Stimulated activated memory B cell treated with anti-CD40 and anti-IgM and Interleukin-4, amounts not matched to agents 10 μg/mL and 1 μg/mL and 100 μg/mL, for 72 hours (primary cell): ENCODE measurements around the gene NHS.

Source experiments
- ATAC-seq: fragments of 150-1000 bp; cut with Tn5 transposase; 2 replicates; pipeline ENCODE4 v1.10.0; 2021
- H3K27ac Mint-ChIP-seq: one replicate; pipeline ENCODE4 v1.8.0; 2022; ENCODE audit warnings: mild to moderate bottlenecking, mixed read lengths
- H3K27me3 Mint-ChIP-seq: one replicate; pipeline ENCODE4 v1.8.0; 2022; ENCODE audit warnings: mixed read lengths
- H3K36me3 Mint-ChIP-seq: one replicate; pipeline ENCODE4 v1.8.0; 2022; ENCODE audit warnings: mixed read lengths
- H3K4me1 Mint-ChIP-seq: one replicate; pipeline ENCODE4 v1.8.0; 2022; ENCODE audit warnings: mixed read lengths
- H3K4me3 Mint-ChIP-seq: one replicate; pipeline ENCODE4 v1.8.0; 2022; ENCODE audit warnings: mild to moderate bottlenecking, moderate library complexity, mixed read lengths
- H3K9me3 Mint-ChIP-seq: one replicate; pipeline ENCODE4 v1.8.0; 2022; ENCODE audit warnings: mixed read lengths

Gene NHS

DNA sequence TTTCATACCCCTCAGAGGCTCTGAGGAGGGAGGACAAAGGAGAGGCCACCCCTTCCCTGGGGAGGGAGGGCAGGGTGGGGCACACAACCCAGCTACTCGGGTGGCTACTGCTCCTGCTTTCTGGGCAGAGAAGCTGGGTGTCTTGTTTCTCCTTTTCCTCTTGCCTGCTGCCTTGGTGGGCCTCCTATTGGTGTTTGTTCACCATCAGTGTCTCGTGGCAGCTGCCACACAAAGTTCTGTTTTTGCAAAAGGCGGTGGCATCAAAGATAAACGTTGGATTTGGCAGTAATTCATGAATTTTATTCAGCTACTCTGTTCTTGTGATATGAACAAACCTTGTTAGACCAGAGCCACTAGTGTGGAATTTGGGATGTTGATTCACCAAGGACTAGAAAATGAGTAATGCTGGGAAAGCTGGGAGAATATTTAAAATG lies 209.3 kb downstream of the NHS start:
- no peak for ATAC-seq
- peaks cover 15% of the 10 kb centered on the region for H3K27me3 Mint-ChIP-seq
- no peaks in the 10 kb centered on the region for H3K4me1 Mint-ChIP-seq
- H3K27ac Mint-ChIP-seq: no peak overlapping the region
- no peaks in the 10 kb centered on the region for H3K36me3 Mint-ChIP-seq
- no peak overlapping the region for H3K4me3 Mint-ChIP-seq
- H3K9me3 Mint-ChIP-seq: no peaks in the 10 kb centered on the region

DNA sequence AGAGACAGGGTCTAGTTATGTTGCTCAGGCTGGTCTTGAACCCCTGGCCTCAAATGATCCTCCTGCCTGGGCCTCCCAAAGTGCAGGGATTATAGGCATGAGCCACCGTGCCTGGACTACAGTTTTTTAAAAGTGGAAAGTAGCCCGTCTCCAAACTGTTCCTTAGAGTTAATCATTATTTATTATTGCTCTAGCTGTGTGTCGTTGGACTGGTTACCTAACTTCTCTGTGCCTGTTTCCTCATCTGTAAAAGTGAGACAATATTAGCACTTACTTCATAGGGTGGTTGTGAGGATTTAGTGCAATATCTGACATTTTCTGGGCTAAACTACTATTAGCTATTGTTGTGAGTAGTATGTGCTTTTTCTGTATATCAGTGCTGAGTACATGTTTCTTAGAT lies 210.0 kb downstream of the NHS start:
- no peak overlapping the region for H3K4me3 Mint-ChIP-seq
- no peaks in the 10 kb centered on the region for H3K4me1 Mint-ChIP-seq
- no peaks in the 10 kb centered on the region for H3K9me3 Mint-ChIP-seq
- H3K36me3 Mint-ChIP-seq: no peaks in the 10 kb centered on the region
- H3K27me3 Mint-ChIP-seq: peaks cover 15% of the 10 kb centered on the region
- no peak for ATAC-seq
- no peak overlapping the region for H3K27ac Mint-ChIP-seq

DNA sequence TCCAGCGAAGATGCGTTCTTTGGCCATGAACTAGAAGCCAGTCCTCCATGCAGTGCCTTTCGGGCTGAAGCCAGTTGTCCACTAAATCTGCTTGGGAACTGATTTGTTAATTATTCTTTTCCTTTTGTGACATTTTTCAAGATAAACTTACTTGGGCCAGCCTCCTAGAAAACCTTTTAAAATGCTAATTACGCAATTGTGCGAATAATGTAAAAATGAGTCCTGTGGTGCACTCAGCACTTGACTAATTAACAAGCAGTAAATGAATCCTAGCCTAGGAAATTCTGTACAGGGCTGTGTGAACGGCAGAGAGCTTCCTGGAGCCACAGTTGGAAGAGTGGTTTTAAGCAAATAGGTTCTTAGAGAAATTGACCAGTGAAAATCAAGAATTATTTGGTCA lies 212.4 kb downstream of the NHS start:
- Mint-ChIP-seq H3K27me3 (no peaks in the 10 kb centered on the region), H3K27ac (no peak overlapping the region), H3K4me3 (no peak overlapping the region), H3K36me3 (no peaks in the 10 kb centered on the region), H3K4me1 (no peaks in the 10 kb centered on the region), H3K9me3 (no peaks in the 10 kb centered on the region)
- no peak for ATAC-seq

DNA sequence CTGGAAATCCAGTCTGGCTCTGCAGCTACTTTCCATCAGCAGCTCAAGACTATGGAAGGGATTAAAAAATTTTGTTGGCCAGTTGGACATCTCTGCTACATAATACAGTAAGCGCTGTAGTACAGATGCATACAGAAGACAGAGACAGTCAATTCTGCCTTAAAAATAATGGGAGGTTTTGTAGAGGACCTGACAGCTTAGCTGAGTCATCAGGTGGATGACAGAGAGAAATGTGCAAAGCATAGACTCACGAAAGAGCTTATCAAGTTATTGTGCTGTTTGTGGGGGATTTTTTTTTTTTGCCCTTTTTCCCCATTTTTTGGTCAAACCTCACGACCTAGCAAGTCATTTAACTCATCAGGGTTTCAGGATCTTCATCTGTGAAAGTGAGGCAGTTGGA lies 213.3 kb downstream of the NHS start:
- H3K27ac Mint-ChIP-seq: no peak overlapping the region
- no peaks in the 10 kb centered on the region for H3K36me3 Mint-ChIP-seq
- no peaks in the 10 kb centered on the region for H3K4me1 Mint-ChIP-seq
- no peaks in the 10 kb centered on the region for H3K9me3 Mint-ChIP-seq
- no peak for ATAC-seq
- no peak overlapping the region for H3K4me3 Mint-ChIP-seq
- H3K27me3 Mint-ChIP-seq: no peaks in the 10 kb centered on the region

DNA sequence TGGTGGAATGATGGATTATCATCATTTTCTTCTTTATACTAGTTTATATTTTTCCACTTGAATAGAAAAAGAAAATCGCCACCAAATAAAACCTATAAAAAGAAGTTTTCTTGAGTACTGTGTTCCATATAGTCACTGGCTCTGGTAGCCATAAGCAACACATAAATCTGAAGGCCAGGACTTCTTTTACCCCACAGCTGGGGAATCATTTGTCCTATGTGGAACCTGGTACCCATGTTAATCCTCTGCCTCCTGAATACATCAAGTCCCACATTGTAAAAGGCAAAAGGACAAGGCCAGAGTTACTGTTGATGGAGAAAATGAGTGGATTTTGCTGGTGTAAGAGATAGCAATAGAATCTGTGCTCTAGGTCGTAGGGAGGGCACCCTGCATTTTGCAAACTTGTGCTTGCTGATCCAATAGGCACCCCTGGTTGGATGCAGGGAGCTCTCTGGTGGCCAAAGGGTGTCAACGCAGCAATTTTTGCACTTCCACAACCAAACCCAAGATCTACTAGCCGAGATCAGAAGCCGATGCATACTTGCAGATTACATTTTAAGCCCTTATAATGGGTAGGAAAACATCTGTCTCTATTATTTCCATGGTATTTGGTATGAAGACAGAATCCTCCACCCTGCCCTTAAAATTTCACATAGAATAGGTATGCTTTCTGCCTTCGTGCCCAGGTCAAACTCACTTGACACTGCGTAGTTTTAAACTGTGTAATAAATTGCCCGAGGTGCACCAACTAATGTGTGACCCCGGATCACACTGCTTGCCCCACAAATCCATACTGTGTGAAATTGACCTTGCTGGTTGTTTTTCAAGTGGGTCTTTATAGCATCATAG lies 216.1 kb downstream of the NHS start:
- Mint-ChIP-seq H3K4me3 (no peak overlapping the region), H3K9me3 (no peaks in the 10 kb centered on the region), H3K27me3 (no peaks in the 10 kb centered on the region), H3K4me1 (no peaks in the 10 kb centered on the region), H3K27ac (no peak overlapping the region), H3K36me3 (no peaks in the 10 kb centered on the region)
- no peak for ATAC-seq

DNA sequence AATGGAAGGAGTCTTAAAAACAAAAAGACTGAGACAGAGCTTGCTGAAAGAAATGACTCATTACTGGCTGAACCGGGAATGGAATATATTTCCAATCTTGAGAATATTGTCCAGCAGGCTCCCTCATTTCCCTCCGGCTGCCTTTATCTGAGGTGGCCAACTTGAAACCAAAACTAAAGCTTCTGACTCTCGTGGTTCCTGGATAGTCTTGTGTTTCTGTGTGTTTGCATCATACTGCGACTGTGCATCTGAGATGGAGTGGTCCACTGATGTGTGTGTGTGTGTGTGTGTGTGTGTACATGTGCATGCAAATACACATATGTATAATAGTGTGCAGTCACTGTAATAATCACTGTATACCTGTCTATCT lies 216.7 kb downstream of the NHS start:
- H3K36me3 Mint-ChIP-seq: no peaks in the 10 kb centered on the region
- no peak overlapping the region for H3K4me3 Mint-ChIP-seq
- no peaks in the 10 kb centered on the region for H3K4me1 Mint-ChIP-seq

DNA sequence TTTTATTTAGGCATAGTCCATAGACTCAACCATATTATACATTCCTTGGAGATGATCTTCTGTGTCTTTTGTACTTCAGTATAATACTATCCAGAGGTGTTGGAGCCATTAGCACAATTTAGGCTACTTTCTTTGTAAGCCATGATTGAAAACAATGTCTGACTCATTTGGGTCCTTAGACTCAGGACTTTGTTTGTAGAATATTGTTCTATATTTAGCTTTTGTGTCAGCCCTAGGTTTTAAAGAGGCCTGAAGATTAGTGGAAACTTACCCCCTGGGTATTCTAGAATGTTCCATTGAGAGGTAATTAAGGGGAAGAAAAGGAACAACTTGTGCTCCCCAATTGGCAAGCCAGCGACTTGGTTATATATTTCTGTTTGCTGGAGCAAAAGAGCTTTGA lies 217.1 kb downstream of the NHS start:
- Mint-ChIP-seq H3K36me3 (no peaks in the 10 kb centered on the region), H3K27ac (no peak overlapping the region), H3K4me3 (no peak overlapping the region), H3K4me1 (no peaks in the 10 kb centered on the region), H3K27me3 (no peaks in the 10 kb centered on the region), H3K9me3 (no peaks in the 10 kb centered on the region)
- ATAC-seq: no peak

More for the DNA sequence above, 216.7 kb downstream of the NHS start:
- ATAC-seq: no peak
- Mint-ChIP-seq H3K27me3 (no peaks in the 10 kb centered on the region), H3K9me3 (no peaks in the 10 kb centered on the region), H3K27ac (no peak overlapping the region)

DNA sequence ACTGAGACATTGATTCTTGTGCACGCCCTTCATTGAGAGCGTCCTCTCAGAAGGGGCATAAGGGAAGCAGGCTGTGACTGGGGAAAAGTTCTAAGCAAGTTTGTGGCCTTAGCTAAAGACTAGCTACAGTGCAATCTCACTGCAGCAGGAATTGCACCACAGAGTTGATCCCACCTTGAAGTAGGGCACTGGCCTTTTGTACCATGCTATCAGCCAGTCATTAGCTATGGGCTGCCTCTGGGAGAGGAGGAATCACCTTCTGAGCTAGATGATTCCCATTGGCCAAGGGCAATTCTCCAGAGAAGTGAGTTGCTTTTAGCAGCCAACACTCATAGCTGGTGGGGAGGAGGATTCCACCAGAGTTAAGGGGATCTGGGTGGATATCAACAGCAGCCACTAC lies 219.7 kb downstream of the NHS start:
- H3K9me3 Mint-ChIP-seq: no peaks in the 10 kb centered on the region
- ATAC-seq: no peak
- no peak overlapping the region for H3K4me3 Mint-ChIP-seq
- H3K27me3 Mint-ChIP-seq: no peaks in the 10 kb centered on the region
- no peaks in the 10 kb centered on the region for H3K36me3 Mint-ChIP-seq
- H3K27ac Mint-ChIP-seq: no peak overlapping the region
- H3K4me1 Mint-ChIP-seq: no peaks in the 10 kb centered on the region

DNA sequence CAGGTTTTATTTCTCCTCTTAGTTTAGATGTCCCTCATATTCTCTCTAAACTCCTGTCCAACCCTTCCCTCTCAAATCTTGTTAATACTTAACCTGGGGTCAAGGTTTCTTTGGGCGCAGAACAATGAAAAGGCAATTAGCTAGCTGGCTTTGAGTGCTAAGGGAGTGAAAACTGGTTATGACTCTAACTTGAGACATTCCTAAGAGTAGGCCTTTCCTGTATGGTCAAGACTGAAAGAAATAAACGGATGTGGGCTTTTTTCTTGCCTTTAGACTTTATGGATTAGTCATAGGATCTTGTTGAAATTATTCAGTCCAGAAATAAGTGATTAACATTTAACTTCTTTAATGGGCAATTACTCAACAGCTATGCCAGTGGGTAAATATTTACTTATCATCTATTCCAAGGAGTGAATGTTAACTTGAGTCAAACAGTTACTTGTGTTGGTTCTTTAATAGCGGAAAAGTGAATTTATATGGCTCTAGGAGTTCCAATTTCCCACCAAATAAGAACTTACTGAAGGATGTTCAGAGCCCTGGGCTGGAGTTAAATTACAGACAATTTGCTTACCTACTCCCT lies 220.5 kb downstream of the NHS start:
- ATAC-seq: no peak
- peaks cover 8% of the 10 kb centered on the region for H3K27me3 Mint-ChIP-seq
- no peaks in the 10 kb centered on the region for H3K36me3 Mint-ChIP-seq
- no peak overlapping the region for H3K4me3 Mint-ChIP-seq
- H3K9me3 Mint-ChIP-seq: no peaks in the 10 kb centered on the region
- H3K27ac Mint-ChIP-seq: no peak overlapping the region
- H3K4me1 Mint-ChIP-seq: no peaks in the 10 kb centered on the region

DNA sequence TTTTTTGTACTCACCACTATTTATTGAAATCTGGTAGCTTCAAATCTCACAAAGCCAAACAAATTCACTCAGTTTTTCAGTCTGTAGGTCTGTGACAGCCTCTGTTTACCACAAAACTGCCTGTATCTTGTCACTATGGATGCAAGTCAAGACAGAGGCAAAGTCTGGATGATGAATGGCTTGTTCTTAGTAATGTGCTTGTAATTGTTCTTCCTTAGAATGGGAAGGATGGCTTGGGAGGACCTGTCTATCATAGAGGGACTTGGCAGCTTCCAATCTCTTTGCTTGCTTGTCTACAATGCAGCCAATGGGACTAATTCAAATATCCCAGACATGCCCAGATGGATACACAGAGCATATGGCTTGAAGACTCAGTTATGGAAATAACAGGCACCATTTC lies 221.1 kb downstream of the NHS start:
- Mint-ChIP-seq H3K9me3 (no peaks in the 10 kb centered on the region), H3K27ac (no peak overlapping the region), H3K4me1 (no peaks in the 10 kb centered on the region), H3K36me3 (no peaks in the 10 kb centered on the region), H3K4me3 (no peak overlapping the region), H3K27me3 (peaks cover 11% of the 10 kb centered on the region)
- no peak for ATAC-seq

DNA sequence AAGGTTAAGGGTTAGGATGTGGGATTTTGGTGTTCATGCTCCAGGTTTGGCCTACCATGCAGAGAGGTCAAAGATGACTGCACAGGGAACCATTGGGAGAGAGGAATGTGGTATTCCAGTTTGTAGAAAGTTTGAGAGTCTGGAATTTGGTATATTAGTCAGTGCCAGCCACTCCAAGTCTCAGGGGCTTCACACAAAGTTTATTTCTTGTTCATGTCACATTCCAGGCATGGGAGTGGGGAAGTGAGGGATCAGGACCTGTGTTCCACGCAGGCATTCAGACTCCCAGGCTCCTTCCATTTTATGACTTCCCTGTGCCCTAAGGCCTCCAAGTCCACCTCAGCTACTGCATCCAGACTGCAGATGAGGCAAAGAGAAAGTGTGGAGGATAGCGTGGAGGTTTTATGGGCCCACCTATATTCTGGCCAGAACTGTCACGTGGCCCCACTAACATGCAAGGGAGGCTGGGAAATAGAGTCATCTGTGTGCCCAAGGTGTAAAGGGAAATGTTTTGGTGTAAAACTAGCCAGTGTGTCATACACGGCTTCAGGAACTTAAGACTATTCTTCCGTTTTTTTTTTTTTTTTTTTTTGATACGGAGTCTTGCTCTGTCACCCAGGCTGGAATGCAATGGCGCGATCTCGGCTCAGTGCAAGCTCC lies 221.7 kb downstream of the NHS start:
- no peak for ATAC-seq
- no peaks in the 10 kb centered on the region for H3K36me3 Mint-ChIP-seq
- no peak overlapping the region for H3K27ac Mint-ChIP-seq

DNA sequence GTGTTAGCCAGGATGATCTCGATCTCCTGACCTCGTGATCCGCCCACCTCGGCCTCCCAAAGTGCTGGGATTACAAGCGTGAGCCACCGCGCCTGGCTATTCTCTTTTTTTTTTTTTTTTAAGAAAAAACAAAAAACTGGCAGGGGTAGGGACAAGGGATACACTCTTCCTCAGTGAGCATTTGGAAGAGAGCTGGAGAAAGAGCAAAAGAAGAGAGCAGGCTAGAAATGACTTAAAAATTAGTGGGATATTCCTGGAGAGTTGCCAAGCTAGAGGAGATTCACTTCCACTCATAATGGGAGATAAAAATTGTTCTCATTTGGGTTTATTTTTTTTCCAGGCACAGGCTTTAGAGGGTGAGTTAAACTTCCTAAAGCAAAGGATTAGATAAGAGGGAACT lies 222.3 kb downstream of the NHS start:
- Mint-ChIP-seq H3K36me3 (no peaks in the 10 kb centered on the region), H3K4me1 (no peaks in the 10 kb centered on the region), H3K9me3 (no peaks in the 10 kb centered on the region), H3K27ac (no peak overlapping the region), H3K4me3 (no peak overlapping the region), H3K27me3 (peaks cover 11% of the 10 kb centered on the region)
- ATAC-seq: no peak

More for the DNA sequence above, 221.7 kb downstream of the NHS start:
- peaks cover 11% of the 10 kb centered on the region for H3K27me3 Mint-ChIP-seq
- H3K4me3 Mint-ChIP-seq: no peak overlapping the region
- H3K4me1 Mint-ChIP-seq: no peaks in the 10 kb centered on the region
- H3K9me3 Mint-ChIP-seq: no peaks in the 10 kb centered on the region

DNA sequence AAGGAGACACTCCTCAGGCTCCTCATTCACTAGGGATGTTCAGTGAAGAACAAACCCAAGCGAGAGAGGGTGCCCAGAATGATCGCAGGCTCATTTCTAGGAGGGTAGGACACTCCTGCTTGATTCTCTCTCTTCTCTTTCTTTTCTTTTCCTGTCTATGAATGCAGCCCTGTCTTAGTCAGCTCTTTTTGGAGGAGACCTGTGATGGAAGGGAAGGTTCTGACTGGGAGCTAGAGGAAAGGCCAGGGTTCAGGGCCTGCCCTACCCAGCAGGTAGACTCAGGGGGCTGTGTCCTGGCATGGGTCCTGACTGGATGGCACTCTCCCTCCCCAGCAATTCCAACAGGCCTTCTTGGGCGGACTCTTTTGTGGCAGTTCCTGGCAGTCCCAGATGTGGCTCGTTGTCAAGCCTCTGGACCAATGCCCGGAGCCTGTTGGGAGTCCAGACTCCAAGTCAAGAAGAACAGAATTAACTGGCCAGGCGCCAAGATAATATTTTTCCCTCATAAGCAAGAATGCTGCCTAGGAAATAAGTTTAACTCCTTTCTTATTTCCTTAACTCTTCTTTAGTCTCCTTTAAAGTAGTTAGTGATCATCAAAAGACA lies 222.9 kb downstream of the NHS start:
- H3K9me3 Mint-ChIP-seq: no peaks in the 10 kb centered on the region
- no peak overlapping the region for H3K4me3 Mint-ChIP-seq
- no peak for ATAC-seq
- no peaks in the 10 kb centered on the region for H3K36me3 Mint-ChIP-seq
- peaks cover 11% of the 10 kb centered on the region for H3K27me3 Mint-ChIP-seq
- no peaks in the 10 kb centered on the region for H3K4me1 Mint-ChIP-seq
- no peak overlapping the region for H3K27ac Mint-ChIP-seq

DNA sequence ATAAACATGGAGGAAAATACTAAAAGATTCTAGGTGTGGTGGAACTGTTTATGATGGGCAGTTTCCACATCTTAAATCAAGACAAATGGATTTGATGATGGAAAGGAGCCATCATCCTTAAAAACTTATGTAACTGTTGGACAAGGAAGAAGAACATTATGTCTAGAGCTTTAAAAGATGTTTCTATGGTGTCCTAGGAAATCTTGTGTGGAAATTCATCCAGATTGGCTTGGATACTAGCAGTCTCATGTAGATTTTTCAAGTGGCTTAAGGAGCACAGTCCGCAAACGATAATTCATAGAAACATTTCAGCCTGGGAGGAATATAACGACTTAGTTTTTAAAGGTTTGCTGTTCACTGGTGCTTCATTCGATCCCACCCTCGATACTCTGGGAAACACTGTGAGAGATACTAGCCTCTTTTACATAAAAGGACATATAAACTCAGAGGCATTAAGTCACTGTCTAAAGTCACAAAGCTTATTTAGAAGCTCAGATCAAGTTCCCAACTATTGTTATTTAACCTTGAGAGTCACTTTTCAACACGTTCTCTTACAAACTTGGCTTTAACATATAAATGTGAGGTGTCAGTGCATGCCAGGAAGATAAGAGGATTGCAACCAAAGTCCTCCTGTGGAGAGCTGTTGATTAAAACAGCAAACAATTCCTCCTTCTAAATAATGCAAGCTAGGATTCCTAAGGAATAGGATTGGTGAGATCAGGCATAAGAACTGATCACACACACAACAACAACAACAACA lies 226.6 kb downstream of the NHS start:
- Mint-ChIP-seq H3K27me3 (peaks cover 11% of the 10 kb centered on the region), H3K27ac (no peak overlapping the region), H3K4me1 (no peaks in the 10 kb centered on the region), H3K36me3 (no peaks in the 10 kb centered on the region), H3K9me3 (no peaks in the 10 kb centered on the region), H3K4me3 (no peak overlapping the region)
- no peak for ATAC-seq

DNA sequence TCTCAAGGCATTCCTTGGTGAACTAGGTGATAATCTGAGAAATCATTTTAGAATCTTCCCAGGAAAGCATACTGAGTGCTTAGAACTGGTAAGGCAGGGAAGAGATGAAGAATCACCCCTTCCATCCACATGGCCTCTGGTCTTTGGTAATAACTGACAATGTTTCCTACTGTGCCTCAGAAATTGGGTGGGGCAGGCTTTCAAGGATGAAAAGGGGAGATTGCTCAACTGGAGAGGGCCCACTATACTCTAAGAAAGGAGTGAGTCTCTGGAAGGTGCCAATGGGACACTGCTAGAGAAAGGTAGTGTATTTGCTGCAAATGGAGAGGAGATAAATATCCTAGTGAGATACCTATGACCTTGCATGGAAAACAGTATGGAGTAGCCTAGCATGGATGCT lies 227.2 kb downstream of the NHS start:
- Mint-ChIP-seq H3K36me3 (no peaks in the 10 kb centered on the region), H3K4me1 (no peaks in the 10 kb centered on the region), H3K27me3 (peaks cover 11% of the 10 kb centered on the region), H3K9me3 (no peaks in the 10 kb centered on the region), H3K27ac (no peak overlapping the region), H3K4me3 (no peak overlapping the region)
- ATAC-seq: no peak
